Kidney epithelial cell (primary cell): ENCODE measurements around the gene IFNA2. TPM values are rescaled to one million over a fixed set of nuclear protein-coding genes. Genes with fewer than 3 reads are reported as not detected.

Experiments used
- DNase-seq: peaks from one replicate; pipeline ENCODE4 v3.0.0-alpha.2; 2010; ENCODE audit warnings: low read depth
- H3K27me3 ChIP-seq: 2 replicates; pipeline ENCODE4 v1.6.0; 2011; ENCODE audit warnings: low read length; ENCODE audit not compliant: control insufficient read depth, insufficient read depth
- H3K36me3 ChIP-seq: 2 replicates; pipeline ENCODE4 v1.5.1; 2011; ENCODE audit warnings: low read length; ENCODE audit not compliant: control insufficient read depth, insufficient read depth
- H3K4me3 ChIP-seq: 2 replicates; pipeline ENCODE4 v1.5.1; 2011; ENCODE audit warnings: low read depth, mild to moderate bottlenecking, control low read depth, low read length
- CTCF ChIP-seq: IDR thresholded peaks from 2 replicates; pipeline ENCODE4 v1.5.1; 2011; ENCODE audit warnings: mild to moderate bottlenecking, moderate library complexity, low read length, control low read depth, inconsistent platforms; ENCODE audit not compliant: insufficient read depth, poor library complexity, severe bottlenecking
- total RNA-seq: library from RNA; depleted of rRNA; stranded (reverse); fragments of >200 nt; gene quantifications from 2 replicates; pipeline ENCODE4 v1.2.3, GENCODE V29; 2015

Gene IFNA2
- total RNA-seq, 1 donor from 2014 or later, result not detected

- Histone ChIP-seq H3K36me3 (no peaks in the 10 kb centered on the region), H3K4me3 (no peak overlapping the region), H3K27me3 (no peaks in the 10 kb centered on the region)
- TF ChIP-seq CTCF, result no peak
- DNase-seq, result no peak
These were observed 18.9 kb upstream of the IFNA2 start for GRCh38 chr9:21404146-21404545.

GRCh38 chr9:21402386-21403251 is 17.4 kb upstream of the IFNA2 start:
- no peaks in the 10 kb centered on the region for H3K27me3 ChIP-seq
- H3K36me3 ChIP-seq, result no peaks in the 10 kb centered on the region
- peak overlapping the region; percentile 30 for H3K4me3 ChIP-seq
- DNase-seq, result no peak
- peak; percentile 14 for TF ChIP-seq CTCF

- peaks cover 5% of the 10 kb centered on the region for H3K27me3 ChIP-seq
- no peak overlapping the region for H3K4me3 ChIP-seq
- no peak for TF ChIP-seq CTCF
- DNase-seq, result no peak
- H3K36me3 ChIP-seq, result no peaks in the 10 kb centered on the region
These were observed 14.8 kb upstream of the IFNA2 start for GRCh38 chr9:21399956-21400355.

GRCh38 chr9:21398955-21399489 is 13.8 kb upstream of the IFNA2 start:
- Histone ChIP-seq H3K36me3 (no peaks in the 10 kb centered on the region), H3K27me3 (peaks cover 5% of the 10 kb centered on the region), H3K4me3 (no peak overlapping the region)
- DNase-seq, result no peak
- TF ChIP-seq CTCF, result no peak

GRCh38 chr9:21395778-21396717 is 10.8 kb upstream of the IFNA2 start:
- DNase-seq, result no peak
- Histone ChIP-seq H3K4me3 (peak overlapping the region; percentile 57), H3K27me3 (peaks cover 5% of the 10 kb centered on the region), H3K36me3 (no peaks in the 10 kb centered on the region)
- peak; percentile 96 for TF ChIP-seq CTCF
